Sigmoid colon (tissue), 7 donors: ENCODE results near the gene ATOH7. TPM values are rescaled to one million over a fixed set of nuclear protein-coding genes. Genes with fewer than 3 reads are reported as not detected.

Source experiments
- DNase-seq: peaks from one replicate; pipeline ENCODE4 v3.0.0-alpha.2; 2019
- H3K27ac ChIP-seq, 4 donors: fragments of 200-600 bp; sonication (generic); one replicate each; pipeline ENCODE4 v1.5.1; 2016 to 2019; ENCODE audit warnings: mild to moderate bottlenecking in 1 of 4
- H3K27me3 ChIP-seq, 3 donors: fragments of 200-600 bp; sonication (generic); one replicate each; pipeline ENCODE4 v1.5.1; 2019; ENCODE audit warnings: mild to moderate bottlenecking in 1 of 3
- H3K36me3 ChIP-seq, 4 donors: fragments of 200-600 bp; sonication (generic); one replicate each; pipeline ENCODE4 v1.5.1; 2016 to 2019
- H3K4me1 ChIP-seq, 4 donors: fragments of 200-600 bp; sonication (generic); one replicate each; pipeline ENCODE4 v1.5.1; 2017 to 2019
- H3K4me3 ChIP-seq, 4 donors: fragments of 200-600 bp; sonication (generic); one replicate each; pipeline ENCODE4 v1.5.1; 2017 to 2019; ENCODE audit warnings: mild to moderate bottlenecking in 2 of 4, moderate library complexity in 1 of 4
- H3K9me3 ChIP-seq, 4 donors: fragments of 200-600 bp in 3 of 4; sonication (generic) in 3 of 4; one replicate each; pipeline versions ENCODE4 v1.5.1 to v1.6.1; 2013 to 2019
- EP300 ChIP-seq, 4 donors: sonication (generic); formaldehyde crosslinking; IDR thresholded peaks; one replicate each; pipeline ENCODE4 v1.6.1; 2017; ENCODE audit warnings: antibody characterized with exemption in 4 of 4
- POLR2A ChIP-seq, 2 donors: fragments of 450-650 bp; IDR thresholded peaks; one replicate each; pipeline ENCODE4 v1.6.1; 2016; ENCODE audit warnings: antibody characterized with exemption in 2 of 2, mild to moderate bottlenecking in 2 of 2, moderate library complexity in 2 of 2
- POLR2AphosphoS5 ChIP-seq, 4 donors: sonication (generic); formaldehyde crosslinking; IDR thresholded peaks; one replicate each; pipeline ENCODE4 v1.6.1; 2017; ENCODE audit warnings: antibody characterized with exemption in 4 of 4
- WGBS, 2 donors: extraction: QIAGEN DNeasy Blood & Tissue Kit; methylation state at CpG; one replicate each; pipeline ENCODE4 v1.1.7; 2013; 5-methylcytosine and 5-hydroxymethylcytosine counted together
- intact Hi-C: fragments of 100-400 bp; cut with DNase I; formaldehyde crosslinking; loops from one replicate; pipeline ENCODE4 v1.15.1; 2023
- polyA plus RNA-seq, 3 donors: library from polyadenylated mRNA; stranded (reverse); fragments of 200-250 nt; gene quantifications; one replicate each; pipeline ENCODE4 v1.2.3, GENCODE V29; 2013
- total RNA-seq, 4 donors: library from RNA; depleted of rRNA; stranded (reverse); fragments of >200 nt; gene quantifications; one replicate each; pipeline ENCODE4 v1.1.0, GENCODE V29; 2016
- TF ChIP-seq, protein P1 (sequence below), 4 experiments: fragments of 450-650 bp in 3 of 4; fragments of 200-600 bp in 1 of 4; IDR thresholded peaks; one replicate each; pipeline ENCODE4 v1.5.1; 2016 to 2019; ENCODE audit warnings: antibody characterized with exemption in 4 of 4, mild to moderate bottlenecking in 3 of 4, moderate library complexity in 2 of 4
- donor health status: healthy with polysubstance abuse.
- donor health status: Bipolar disorder and iron deficiency.
- donor health status: healthy.

Gene ATOH7
- total and polyA plus RNA-seq, 7 donors = 0.15 to 0.71 (median 0.60) TPM; not detected in 4

GRCh38 chr10:68275600-68276126 is 43.8 kb upstream of the ATOH7 start:
- Histone ChIP-seq H3K4me1 (no peaks in the 10 kb centered on the region), H3K4me3 (no peak overlapping the region), H3K27me3 (no peaks in the 10 kb centered on the region), H3K27ac (no peak overlapping the region), H3K36me3 (no peaks in the 10 kb centered on the region), H3K9me3 (peaks cover 0 to 13% (median 0%) of the 10 kb centered on the region in 4 donors)
- no peak for DNase-seq
- no peak for TF ChIP-seq POLR2AphosphoS5 (IDR thresholded peaks at IDR 0.05)
- intact Hi-C loops = no loop called here
- WGBS, 2 donors = 97 to 98% methylated on average over 2 of the region's 2 CpGs

DNA sequence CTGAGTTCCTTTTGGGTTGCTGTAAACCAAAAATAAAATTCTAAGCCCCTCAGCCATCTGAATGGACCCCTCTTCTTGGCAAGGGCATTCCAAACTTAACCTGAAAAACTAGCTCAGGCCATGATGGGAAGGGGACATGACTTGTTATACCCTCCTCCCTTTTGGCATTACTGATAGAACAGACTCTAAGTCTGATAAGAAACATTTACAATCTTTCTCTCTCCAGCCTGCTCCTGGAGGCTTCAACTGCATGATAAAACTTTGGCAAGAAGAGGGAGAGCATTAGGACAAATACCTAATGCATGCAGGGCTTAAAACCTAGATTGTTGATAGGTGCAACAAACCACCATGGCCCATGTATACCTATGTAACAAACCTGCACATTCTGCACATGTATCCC is 40.9 kb upstream of the ATOH7 start:
- DNase-seq = no peak
- Histone ChIP-seq H3K27me3 (no peaks in the 10 kb centered on the region), H3K9me3 (peaks cover 0 to 4% (median 0%) of the 10 kb centered on the region in 4 donors), H3K4me1 (no peaks in the 10 kb centered on the region), H3K4me3 (no peak overlapping the region), H3K36me3 (no peaks in the 10 kb centered on the region), H3K27ac (no peak overlapping the region)
- intact Hi-C loops = no loop called here
- TF ChIP-seq EP300 (IDR thresholded peaks at IDR 0.05) = no peak
- TF ChIP-seq POLR2A (IDR thresholded peaks at IDR 0.05) = no peak

- WGBS, 2 donors = 78 to 85% methylated on average over 7 of the region's 7 CpGs
These were observed 39.4 kb upstream of the ATOH7 start for GRCh38 chr10:68271196-68271882.

GRCh38 chr10:68269562-68270290 is 37.8 kb upstream of the ATOH7 start:
- Histone ChIP-seq H3K27ac (no peak overlapping the region), H3K4me1 (no peaks in the 10 kb centered on the region), H3K27me3 (no peaks in the 10 kb centered on the region), H3K9me3 (no peaks in the 10 kb centered on the region), H3K4me3 (no peak overlapping the region), H3K36me3 (no peaks in the 10 kb centered on the region)
- no peak for TF ChIP-seq EP300 (IDR thresholded peaks at IDR 0.05)
- no peak for TF ChIP-seq POLR2A (IDR thresholded peaks at IDR 0.05)
- no peak for TF ChIP-seq POLR2AphosphoS5 (IDR thresholded peaks at IDR 0.05)
- TF ChIP-seq, protein P1, sequence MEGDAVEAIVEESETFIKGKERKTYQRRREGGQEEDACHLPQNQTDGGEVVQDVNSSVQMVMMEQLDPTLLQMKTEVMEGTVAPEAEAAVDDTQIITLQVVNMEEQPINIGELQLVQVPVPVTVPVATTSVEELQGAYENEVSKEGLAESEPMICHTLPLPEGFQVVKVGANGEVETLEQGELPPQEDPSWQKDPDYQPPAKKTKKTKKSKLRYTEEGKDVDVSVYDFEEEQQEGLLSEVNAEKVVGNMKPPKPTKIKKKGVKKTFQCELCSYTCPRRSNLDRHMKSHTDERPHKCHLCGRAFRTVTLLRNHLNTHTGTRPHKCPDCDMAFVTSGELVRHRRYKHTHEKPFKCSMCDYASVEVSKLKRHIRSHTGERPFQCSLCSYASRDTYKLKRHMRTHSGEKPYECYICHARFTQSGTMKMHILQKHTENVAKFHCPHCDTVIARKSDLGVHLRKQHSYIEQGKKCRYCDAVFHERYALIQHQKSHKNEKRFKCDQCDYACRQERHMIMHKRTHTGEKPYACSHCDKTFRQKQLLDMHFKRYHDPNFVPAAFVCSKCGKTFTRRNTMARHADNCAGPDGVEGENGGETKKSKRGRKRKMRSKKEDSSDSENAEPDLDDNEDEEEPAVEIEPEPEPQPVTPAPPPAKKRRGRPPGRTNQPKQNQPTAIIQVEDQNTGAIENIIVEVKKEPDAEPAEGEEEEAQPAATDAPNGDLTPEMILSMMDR (IDR thresholded peaks at IDR 0.05) = no peak
- no peak for DNase-seq
- intact Hi-C loops = no loop called here
- 90 to 94% methylated on average over 2 of the region's 2 CpGs for WGBS, 2 donors

More at GRCh38 chr10:68271196-68271882, 39.4 kb upstream of the ATOH7 start:
- DNase-seq = no peak
- H3K9me3 ChIP-seq = no peaks in the 10 kb centered on the region
- TF ChIP-seq POLR2AphosphoS5 (IDR thresholded peaks at IDR 0.05) (no peak), POLR2A (IDR thresholded peaks at IDR 0.05) (no peak), EP300 (IDR thresholded peaks at IDR 0.05) (no peak)
- TF ChIP-seq, protein P1 (IDR thresholded peaks at IDR 0.05) = no peak
- H3K4me1 ChIP-seq = no peaks in the 10 kb centered on the region
- no peaks in the 10 kb centered on the region for H3K36me3 ChIP-seq
- H3K27me3 ChIP-seq = no peaks in the 10 kb centered on the region
- intact Hi-C loops = no loop called here
- H3K27ac ChIP-seq = no peak overlapping the region
- H3K4me3 ChIP-seq = no peak overlapping the region

DNA sequence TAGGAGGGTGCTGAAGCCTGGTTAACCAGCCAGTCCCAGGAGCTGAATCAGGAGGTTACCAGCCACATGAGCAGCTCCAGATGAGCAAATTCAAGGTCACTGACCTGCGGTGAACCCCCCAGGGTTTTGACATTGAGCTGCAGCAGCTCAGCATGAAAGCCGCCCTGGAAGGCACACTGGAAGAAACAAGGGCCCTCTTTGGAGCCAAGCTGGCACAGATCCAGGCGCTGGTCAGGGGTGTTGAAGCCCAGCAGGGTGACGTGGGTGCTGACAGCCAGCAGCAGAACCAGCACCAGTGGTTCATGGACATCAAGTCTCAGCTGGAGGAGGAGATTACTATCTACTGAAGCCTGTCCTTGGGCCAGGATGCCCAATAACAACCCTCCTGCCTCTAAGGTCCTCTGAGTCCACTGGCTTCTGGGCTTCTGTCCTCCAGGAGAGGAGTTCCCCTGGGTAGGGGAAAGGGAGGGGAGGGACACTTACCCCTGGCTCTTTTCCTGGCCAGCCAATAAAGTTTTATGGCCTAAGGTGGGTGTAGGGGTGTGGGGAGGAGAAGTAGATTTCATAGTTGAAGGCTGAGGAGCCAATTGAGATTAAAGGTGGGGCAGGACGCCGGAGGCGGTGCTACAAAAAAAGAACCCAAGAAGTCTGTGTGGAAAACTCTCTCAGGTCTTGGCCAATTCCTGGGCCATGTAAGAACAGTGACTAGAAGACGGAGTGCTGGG is 29.4 kb upstream of the ATOH7 start:
- 44 to 86% methylated on average over 8 of the region's 8 CpGs for WGBS, 2 donors
- no peaks in the 10 kb centered on the region for H3K36me3 ChIP-seq
- peak; percentile 73 for DNase-seq
- no peak overlapping the region for H3K4me3 ChIP-seq
- no peaks in the 10 kb centered on the region for H3K27me3 ChIP-seq
- peak overlapping the region in 1 of 4 donors; percentile 9 for H3K27ac ChIP-seq
- TF ChIP-seq, protein P1 (IDR thresholded peaks at IDR 0.05) = no peak
- TF ChIP-seq EP300 (IDR thresholded peaks at IDR 0.05) (no peak), POLR2AphosphoS5 (IDR thresholded peaks at IDR 0.05) (peak in 1 of 4 donors; percentile 19), POLR2A (IDR thresholded peaks at IDR 0.05) (no peak)
- no peaks in the 10 kb centered on the region for H3K9me3 ChIP-seq
- intact Hi-C loops = no loop called here
- peaks cover 0 to 8% (median 0%) of the 10 kb centered on the region in 4 donors for H3K4me1 ChIP-seq
